ENCODE data around the gene TMEM62. TPM values are rescaled to one million over a fixed set of nuclear protein-coding genes. Genes with fewer than 3 reads are reported as not detected.
"Not testable (repeated sequence)": the region's sequence is repeated elsewhere in the genome, so short reads cannot be mapped to it uniquely, and the experiment has no call there.

TMEM62 gene
- total and polyA plus RNA-seq, 7 donors, result 10.2 to 35.2 (median 27.4) TPM

GRCh38 chr15:43220991-43221403, 87.6 kb downstream of the TMEM62 start, which contains the start of gene EPB42:
TSS of gene EPB42 (minus strand) at chr15:43221018. CDS start at chr15:43220825, 193 bp downstream.
- H3K4me1 ChIP-seq, result no peaks in the 10 kb centered on the region
- no peak within 1 kb of the TSS for H3K27ac ChIP-seq
- H3K4me3 ChIP-seq, result no peak within 1 kb of the TSS
- no peaks in the 10 kb centered on the region for H3K36me3 ChIP-seq
- WGBS, 2 donors, result 52 to 70% methylated on average over 3 of the region's 3 CpGs
- intact Hi-C loops (cut with DNase I), result loop anchor here (10.0 kb wide), 1 partner anchor 64 kb away; no protein-coding TSS in a partner anchor
- TF ChIP-seq EP300 (IDR thresholded peaks at IDR 0.05), result no peak
- TF ChIP-seq POLR2A (IDR thresholded peaks at IDR 0.05), result no peak
- TF ChIP-seq, protein P1, sequence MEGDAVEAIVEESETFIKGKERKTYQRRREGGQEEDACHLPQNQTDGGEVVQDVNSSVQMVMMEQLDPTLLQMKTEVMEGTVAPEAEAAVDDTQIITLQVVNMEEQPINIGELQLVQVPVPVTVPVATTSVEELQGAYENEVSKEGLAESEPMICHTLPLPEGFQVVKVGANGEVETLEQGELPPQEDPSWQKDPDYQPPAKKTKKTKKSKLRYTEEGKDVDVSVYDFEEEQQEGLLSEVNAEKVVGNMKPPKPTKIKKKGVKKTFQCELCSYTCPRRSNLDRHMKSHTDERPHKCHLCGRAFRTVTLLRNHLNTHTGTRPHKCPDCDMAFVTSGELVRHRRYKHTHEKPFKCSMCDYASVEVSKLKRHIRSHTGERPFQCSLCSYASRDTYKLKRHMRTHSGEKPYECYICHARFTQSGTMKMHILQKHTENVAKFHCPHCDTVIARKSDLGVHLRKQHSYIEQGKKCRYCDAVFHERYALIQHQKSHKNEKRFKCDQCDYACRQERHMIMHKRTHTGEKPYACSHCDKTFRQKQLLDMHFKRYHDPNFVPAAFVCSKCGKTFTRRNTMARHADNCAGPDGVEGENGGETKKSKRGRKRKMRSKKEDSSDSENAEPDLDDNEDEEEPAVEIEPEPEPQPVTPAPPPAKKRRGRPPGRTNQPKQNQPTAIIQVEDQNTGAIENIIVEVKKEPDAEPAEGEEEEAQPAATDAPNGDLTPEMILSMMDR (IDR thresholded peaks at IDR 0.05), result no peak
- TF ChIP-seq POLR2AphosphoS5 (IDR thresholded peaks at IDR 0.05), result no peak
- H3K9me3 ChIP-seq, result no peaks in the 10 kb centered on the region
- DNase-seq, result no peak
- peaks cover 0 to 18% (median 0%) of the 10 kb centered on the region in 3 donors for H3K27me3 ChIP-seq

- WGBS, 2 donors, result 27 to 67% methylated on average over 1 of the region's 1 CpG
- Histone ChIP-seq H3K27me3 (peaks cover 0 to 18% (median 0%) of the 10 kb centered on the region in 3 donors), H3K27ac (no peak overlapping the region), H3K9me3 (no peaks in the 10 kb centered on the region), H3K36me3 (no peaks in the 10 kb centered on the region), H3K4me3 (no peak overlapping the region), H3K4me1 (no peaks in the 10 kb centered on the region)
- TF ChIP-seq POLR2AphosphoS5 (IDR thresholded peaks at IDR 0.05) (no peak), POLR2A (IDR thresholded peaks at IDR 0.05) (no peak), EP300 (IDR thresholded peaks at IDR 0.05) (no peak)
- TF ChIP-seq, protein P1 (IDR thresholded peaks at IDR 0.05), result no peak
- no peak for DNase-seq
- intact Hi-C loops (cut with DNase I), result loop anchor here (10.0 kb wide), 1 partner anchor 63 kb away; no protein-coding TSS in a partner anchor
Observed at GRCh38 chr15:43221422-43221821, 88.0 kb downstream of the TMEM62 start.

GRCh38 chr15:43225201-43225949, 92.0 kb downstream of the TMEM62 start:
- no peaks in the 10 kb centered on the region for H3K9me3 ChIP-seq
- intact Hi-C loops (cut with DNase I), result loop anchor here (10.0 kb wide), 1 partner anchor 59 kb away; no protein-coding TSS in a partner anchor
- no peak for DNase-seq
- H3K27me3 ChIP-seq, result peaks cover 0 to 7% (median 0%) of the 10 kb centered on the region in 3 donors
- H3K4me1 ChIP-seq, result no peaks in the 10 kb centered on the region
- no peak overlapping the region for H3K27ac ChIP-seq
- WGBS, 2 donors, result 44 to 48% methylated on average over 16 of the region's 16 CpGs
- H3K4me3 ChIP-seq, result no peak overlapping the region
- H3K36me3 ChIP-seq, result no peaks in the 10 kb centered on the region
- TF ChIP-seq POLR2A (IDR thresholded peaks at IDR 0.05), result no peak
- no peak for TF ChIP-seq POLR2AphosphoS5 (IDR thresholded peaks at IDR 0.05)
- TF ChIP-seq, protein P1 (IDR thresholded peaks at IDR 0.05), result peak; percentile 33 to 64 (median 44)
- TF ChIP-seq EP300 (IDR thresholded peaks at IDR 0.05), result no peak

GRCh38 chr15:43225950-43226255, 92.5 kb downstream of the TMEM62 start:
- 80 to 90% methylated on average over 12 of the region's 12 CpGs for WGBS, 2 donors
- H3K4me1 ChIP-seq, H3K27me3 ChIP-seq, H3K4me3 ChIP-seq, H3K9me3 ChIP-seq, H3K27ac ChIP-seq, DNase-seq, H3K36me3 ChIP-seq: not testable (repeated sequence)
- intact Hi-C loops (cut with DNase I), result loop anchor here (10.0 kb wide), 1 partner anchor 59 kb away; no protein-coding TSS in a partner anchor

DNA sequence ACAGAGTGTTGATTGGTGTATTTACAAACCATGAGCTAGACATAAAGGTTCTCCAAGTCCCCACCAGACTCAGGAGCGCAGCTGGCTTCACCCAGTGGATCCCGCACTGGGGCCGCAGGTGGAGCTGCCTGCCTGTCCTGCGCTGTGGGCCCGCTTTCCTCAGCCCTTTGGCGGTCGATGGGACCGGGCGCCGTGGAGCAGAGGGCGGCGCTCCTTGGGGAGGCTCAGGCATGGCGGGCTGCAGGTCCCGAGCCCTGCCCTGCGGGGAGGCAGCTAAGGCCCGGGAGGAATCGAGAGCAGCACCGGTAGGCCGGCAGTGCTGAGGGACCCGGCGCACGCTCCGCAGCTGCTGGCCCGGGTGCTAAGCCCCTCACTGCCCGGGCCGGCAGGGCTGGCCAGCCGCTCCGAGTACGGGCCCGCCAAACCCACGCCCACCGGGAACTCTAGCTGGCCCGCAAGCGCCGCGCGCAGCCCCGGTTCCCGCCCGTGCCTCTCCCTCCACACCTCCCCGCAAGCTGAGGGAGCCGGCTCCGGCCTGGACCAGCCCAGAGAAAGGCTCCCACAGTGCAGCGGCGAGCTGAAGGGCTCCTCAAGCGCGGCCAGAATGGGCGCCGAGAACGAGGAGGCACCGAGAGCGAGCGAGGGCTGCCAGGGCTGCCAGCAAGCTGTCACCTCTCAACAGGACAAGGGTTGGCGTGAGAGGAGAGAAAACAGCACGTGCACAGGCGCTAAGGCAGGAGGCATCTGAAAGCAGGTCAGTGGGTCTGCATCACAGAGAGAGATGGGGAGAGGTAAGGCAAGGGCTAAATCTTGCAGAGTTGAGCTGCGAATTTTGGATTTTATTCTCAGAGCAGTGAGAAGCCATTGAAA, 93.3 kb downstream of the TMEM62 start:
- Histone ChIP-seq H3K4me3 (no peak overlapping the region), H3K27ac (no peak overlapping the region), H3K9me3 (no peaks in the 10 kb centered on the region), H3K36me3 (no peaks in the 10 kb centered on the region), H3K27me3 (peaks cover 0 to 7% (median 0%) of the 10 kb centered on the region in 3 donors), H3K4me1 (no peaks in the 10 kb centered on the region)
- intact Hi-C loops (cut with DNase I), result loop anchor here (10.0 kb wide), 1 partner anchor 58 kb away; no protein-coding TSS in a partner anchor
- TF ChIP-seq EP300 (IDR thresholded peaks at IDR 0.05) (no peak), POLR2AphosphoS5 (IDR thresholded peaks at IDR 0.05) (no peak), POLR2A (IDR thresholded peaks at IDR 0.05) (no peak)
- TF ChIP-seq, protein P1 (IDR thresholded peaks at IDR 0.05), result no peak
- 96 to 97% methylated on average over 57 of the region's 57 CpGs for WGBS, 2 donors
- DNase-seq, result no peak
